ENCODE results near the gene PARD3B.

- no peak for TF ChIP-seq CTCF (IDR thresholded peaks at IDR 0.05)
- no peak for TF ChIP-seq POLR2A (IDR thresholded peaks at IDR 0.05)
Observed at GRCh38 chr2:205055251-205055650, 510.0 kb downstream of the PARD3B start.
